Sigmoid colon (tissue), 4 donors: ENCODE results near the gene PLD1.

Experiments
- EP300 ChIP-seq, 4 donors: sonication (generic); formaldehyde crosslinking; IDR thresholded peaks; one replicate each; pipeline ENCODE4 v1.6.1; 2017; ENCODE audit warnings: antibody characterized with exemption in 4 of 4
- TF ChIP-seq, protein P1 (sequence below), 4 experiments: fragments of 450-650 bp in 3 of 4; fragments of 200-600 bp in 1 of 4; IDR thresholded peaks; one replicate each; pipeline ENCODE4 v1.5.1; 2016 to 2019; ENCODE audit warnings: antibody characterized with exemption in 4 of 4, mild to moderate bottlenecking in 3 of 4, moderate library complexity in 2 of 4

DNA sequence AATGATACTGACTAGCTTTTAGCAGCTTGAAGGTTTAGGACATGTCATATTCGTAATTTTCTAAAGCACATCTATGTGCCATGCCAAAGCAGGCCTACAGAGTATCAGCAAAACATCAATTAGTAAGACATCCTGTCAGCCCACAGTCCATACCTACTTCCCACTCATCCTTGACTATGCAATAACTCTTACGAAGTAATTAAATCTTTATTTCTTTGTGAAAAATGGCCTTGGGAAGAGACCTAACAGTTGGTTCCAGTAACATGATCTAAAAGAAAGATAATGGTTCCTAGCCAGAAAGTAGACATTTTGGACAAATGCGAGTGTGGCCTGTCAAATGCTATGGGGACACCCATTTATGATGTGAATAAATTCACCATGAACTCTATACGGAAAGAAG is 177.5 kb downstream of the PLD1 start:
- TF ChIP-seq, protein P1, sequence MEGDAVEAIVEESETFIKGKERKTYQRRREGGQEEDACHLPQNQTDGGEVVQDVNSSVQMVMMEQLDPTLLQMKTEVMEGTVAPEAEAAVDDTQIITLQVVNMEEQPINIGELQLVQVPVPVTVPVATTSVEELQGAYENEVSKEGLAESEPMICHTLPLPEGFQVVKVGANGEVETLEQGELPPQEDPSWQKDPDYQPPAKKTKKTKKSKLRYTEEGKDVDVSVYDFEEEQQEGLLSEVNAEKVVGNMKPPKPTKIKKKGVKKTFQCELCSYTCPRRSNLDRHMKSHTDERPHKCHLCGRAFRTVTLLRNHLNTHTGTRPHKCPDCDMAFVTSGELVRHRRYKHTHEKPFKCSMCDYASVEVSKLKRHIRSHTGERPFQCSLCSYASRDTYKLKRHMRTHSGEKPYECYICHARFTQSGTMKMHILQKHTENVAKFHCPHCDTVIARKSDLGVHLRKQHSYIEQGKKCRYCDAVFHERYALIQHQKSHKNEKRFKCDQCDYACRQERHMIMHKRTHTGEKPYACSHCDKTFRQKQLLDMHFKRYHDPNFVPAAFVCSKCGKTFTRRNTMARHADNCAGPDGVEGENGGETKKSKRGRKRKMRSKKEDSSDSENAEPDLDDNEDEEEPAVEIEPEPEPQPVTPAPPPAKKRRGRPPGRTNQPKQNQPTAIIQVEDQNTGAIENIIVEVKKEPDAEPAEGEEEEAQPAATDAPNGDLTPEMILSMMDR (IDR thresholded peaks at IDR 0.05): no peak
- TF ChIP-seq EP300 (IDR thresholded peaks at IDR 0.05): no peak
